ENCODE data around the gene ARID1B.

DNA sequence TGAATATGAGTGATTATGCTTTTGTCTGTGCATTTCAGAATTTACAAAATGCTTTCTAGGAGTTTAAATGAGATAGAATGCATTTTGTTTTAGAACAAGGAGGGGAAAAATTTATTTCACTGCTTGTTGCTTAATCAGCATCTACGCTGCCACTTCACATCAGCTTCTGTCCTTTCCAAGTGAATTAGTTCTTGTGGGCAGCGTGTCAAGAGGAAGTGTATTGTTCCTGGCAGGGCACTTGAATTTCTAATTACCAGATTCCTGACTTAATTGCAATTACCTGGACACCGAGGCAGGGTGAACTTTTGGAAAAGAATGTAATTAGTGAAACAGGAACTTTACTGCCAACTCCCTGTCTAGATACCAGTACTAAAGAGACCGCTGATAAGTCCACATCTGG, 282.6 kb downstream of the ARID1B start:
- TF ChIP-seq CTCF (conservative IDR thresholded peaks at IDR 0.05; ENCODE audit: low read depth, low read length), result no peak
- no peak for TF ChIP-seq EZH2 (IDR thresholded peaks at IDR 0.05; ENCODE audit: borderline replicate concordance, low read depth, low read length, poor library complexity, severe bottlenecking)
